Testis (tissue), 3 donors: ENCODE data around the gene SPTBN4. TPM values are rescaled to one million over a fixed set of nuclear protein-coding genes. Genes with fewer than 3 reads are reported as not detected.

Experiments used
- DNase-seq: peaks from one replicate; pipeline ENCODE4 v3.0.0-alpha.2; 2019
- H3K27ac ChIP-seq, 2 donors: fragments of 200-600 bp; sonication (generic); one replicate each; pipeline ENCODE4 v1.5.1; 2019
- H3K27me3 ChIP-seq: fragments of 200-600 bp; sonication (generic); one replicate; pipeline ENCODE4 v1.5.1; 2019
- H3K36me3 ChIP-seq: fragments of 200-600 bp; sonication (generic); one replicate; pipeline ENCODE4 v1.5.1; 2017; ENCODE audit warnings: low read depth; ENCODE audit errors: missing control alignments
- H3K4me1 ChIP-seq: fragments of 200-600 bp; sonication (generic); one replicate; pipeline ENCODE4 v1.5.1; 2019
- H3K4me3 ChIP-seq, 2 donors: fragments of 200-600 bp; sonication (generic); one replicate each; pipeline ENCODE4 v1.5.1; 2017 to 2019
- H3K9me3 ChIP-seq: fragments of 200-600 bp; sonication (generic); one replicate; pipeline ENCODE4 v1.5.1; 2017
- POLR2A ChIP-seq: fragments of 450-650 bp; IDR thresholded peaks from one replicate; pipeline ENCODE4 v1.6.1; 2017; ENCODE audit warnings: antibody characterized with exemption, mild to moderate bottlenecking, moderate library complexity
- WGBS, 2 donors: methylation state at CpG; one replicate each; pipeline ENCODE4 v1.1.5; 2018; 5-methylcytosine and 5-hydroxymethylcytosine counted together
- intact Hi-C: fragments of 100-400 bp; cut with DNase I; formaldehyde crosslinking; loops from one replicate; pipeline ENCODE4 v1.15.1; 2023; ENCODE audit warnings: low total_unique reads
- polyA plus RNA-seq: library from polyadenylated mRNA; stranded (reverse); fragments of 350-450 nt; fragmentation: Illumina TruSeq; extraction: RNeasy Lipid Tissue Mini Kit (QIAGEN cat#74804); gene quantifications from one replicate; pipeline ENCODE4 v1.2.3, GENCODE V29; 2014; ENCODE audit warnings: low read depth, low replicate concordance; ENCODE audit not compliant: insufficient read depth
- total RNA-seq, 2 donors: library from RNA; depleted of rRNA; stranded (reverse); fragments of >200 nt; gene quantifications; one replicate each; pipeline ENCODE4 v1.2.3, GENCODE V29; 2016
- TF ChIP-seq, protein P1 (sequence below), 3 experiments: fragments of 450-650 bp in 2 of 3; fragments of 200-600 bp in 1 of 3; sonication (generic) in 1 of 3; IDR thresholded peaks; one replicate each; pipeline ENCODE4 v1.5.1; 2016 to 2019; ENCODE audit warnings: antibody characterized with exemption in 3 of 3, mild to moderate bottlenecking in 2 of 3, moderate library complexity in 1 of 3

The SPTBN4 gene
- total and polyA plus RNA-seq, 3 donors from 2014 or later, result 7.2 to 27.9 (median 18.3) TPM

DNA sequence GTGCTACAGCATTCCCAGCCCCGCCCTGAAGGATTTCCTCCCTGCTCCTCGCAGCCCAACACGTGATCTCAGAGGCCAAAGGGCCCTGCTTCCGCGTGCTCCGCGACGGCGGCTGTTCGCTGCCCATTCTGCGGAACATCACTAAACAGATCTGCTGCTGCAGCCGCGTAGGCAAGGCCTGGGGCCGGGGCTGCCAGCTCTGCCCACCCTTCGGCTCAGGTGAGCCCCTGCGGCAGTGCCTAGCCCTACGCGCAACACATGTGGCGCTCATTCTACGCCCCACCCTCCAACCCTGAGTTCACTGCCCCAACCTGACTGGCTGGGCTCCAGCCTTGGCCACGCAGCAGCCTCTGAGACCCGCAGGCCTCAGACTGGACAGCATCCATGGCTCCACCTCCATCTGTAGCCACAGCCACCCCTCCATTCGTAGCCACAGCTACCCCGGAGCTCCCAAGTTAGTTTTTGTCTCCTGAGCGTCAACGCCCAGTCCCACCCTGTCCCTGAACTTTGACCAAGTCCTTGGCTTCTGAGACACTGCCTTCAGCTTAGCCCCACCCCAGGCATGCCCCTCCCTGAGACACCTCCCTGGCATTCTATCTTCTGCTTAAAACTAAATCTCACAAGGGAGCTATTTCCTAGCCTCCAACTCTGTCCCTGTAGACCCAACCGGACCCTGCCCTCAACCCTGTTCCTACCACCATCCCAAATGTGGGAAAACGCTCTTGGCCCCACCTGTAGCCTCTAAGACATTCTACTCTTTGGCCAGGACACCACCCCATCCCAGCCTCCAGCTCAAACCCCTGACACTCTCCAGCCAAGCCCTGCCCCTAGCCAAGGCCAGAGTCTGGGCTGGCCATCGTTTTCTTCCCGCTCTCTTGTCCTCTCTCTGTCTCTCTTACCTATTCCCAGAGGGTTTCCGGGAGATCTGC lies 140.8 kb downstream of the SPTBN4 start:
- DNase-seq, result peak; percentile 56
- Histone ChIP-seq H3K27ac (peak overlapping the region in 1 of 2 donors; percentile 44), H3K36me3 (no peaks in the 10 kb centered on the region), H3K4me3 (no peak overlapping the region), H3K9me3 (no peaks in the 10 kb centered on the region), H3K27me3 (no peaks in the 10 kb centered on the region), H3K4me1 (peaks cover 39% of the 10 kb centered on the region)
- TF ChIP-seq, protein P1, sequence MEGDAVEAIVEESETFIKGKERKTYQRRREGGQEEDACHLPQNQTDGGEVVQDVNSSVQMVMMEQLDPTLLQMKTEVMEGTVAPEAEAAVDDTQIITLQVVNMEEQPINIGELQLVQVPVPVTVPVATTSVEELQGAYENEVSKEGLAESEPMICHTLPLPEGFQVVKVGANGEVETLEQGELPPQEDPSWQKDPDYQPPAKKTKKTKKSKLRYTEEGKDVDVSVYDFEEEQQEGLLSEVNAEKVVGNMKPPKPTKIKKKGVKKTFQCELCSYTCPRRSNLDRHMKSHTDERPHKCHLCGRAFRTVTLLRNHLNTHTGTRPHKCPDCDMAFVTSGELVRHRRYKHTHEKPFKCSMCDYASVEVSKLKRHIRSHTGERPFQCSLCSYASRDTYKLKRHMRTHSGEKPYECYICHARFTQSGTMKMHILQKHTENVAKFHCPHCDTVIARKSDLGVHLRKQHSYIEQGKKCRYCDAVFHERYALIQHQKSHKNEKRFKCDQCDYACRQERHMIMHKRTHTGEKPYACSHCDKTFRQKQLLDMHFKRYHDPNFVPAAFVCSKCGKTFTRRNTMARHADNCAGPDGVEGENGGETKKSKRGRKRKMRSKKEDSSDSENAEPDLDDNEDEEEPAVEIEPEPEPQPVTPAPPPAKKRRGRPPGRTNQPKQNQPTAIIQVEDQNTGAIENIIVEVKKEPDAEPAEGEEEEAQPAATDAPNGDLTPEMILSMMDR (IDR thresholded peaks at IDR 0.05), result no peak
- no peak for TF ChIP-seq POLR2A
- WGBS, 2 donors, result 33 to 47% methylated on average over 26 to 30 of the region's 31 CpGs
- intact Hi-C loops, result no loop called here

GRCh38 chr19:40608240-40608621 lies 141.4 kb downstream of the SPTBN4 start:
- no peaks in the 10 kb centered on the region for H3K9me3 ChIP-seq
- peak overlapping the region in 1 of 2 donors; percentile 44 for H3K27ac ChIP-seq
- H3K27me3 ChIP-seq, result no peaks in the 10 kb centered on the region
- 85 to 93% methylated on average over 10 to 14 of the region's 14 CpGs for WGBS, 2 donors
- no peak for DNase-seq
- H3K36me3 ChIP-seq, result no peaks in the 10 kb centered on the region
- peaks cover 35% of the 10 kb centered on the region for H3K4me1 ChIP-seq
- intact Hi-C loops, result no loop called here
- TF ChIP-seq POLR2A, result no peak
- TF ChIP-seq, protein P1 (IDR thresholded peaks at IDR 0.05), result no peak
- no peak overlapping the region for H3K4me3 ChIP-seq

DNA sequence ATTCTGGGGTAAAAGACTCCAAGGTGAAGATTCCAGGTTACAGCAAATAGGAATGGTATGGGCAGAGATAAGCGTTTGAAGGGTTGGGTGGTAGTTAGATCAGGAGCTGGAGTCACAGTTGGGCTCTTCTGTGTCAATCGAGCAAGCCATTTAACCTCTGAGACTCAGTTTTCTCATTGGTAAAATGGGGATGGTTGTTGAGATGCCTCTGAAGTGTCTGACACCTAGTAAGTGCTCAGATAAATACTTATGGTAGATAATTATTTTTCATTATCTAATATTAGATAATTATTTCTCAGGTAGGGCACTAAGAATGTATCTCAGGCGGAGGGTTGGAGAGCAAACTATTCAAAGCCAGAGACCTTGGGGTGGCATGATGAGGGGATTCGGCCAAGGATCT lies 142.2 kb downstream of the SPTBN4 start:
- Histone ChIP-seq H3K27ac (no peak overlapping the region), H3K27me3 (no peaks in the 10 kb centered on the region), H3K9me3 (no peaks in the 10 kb centered on the region), H3K4me1 (peaks cover 41% of the 10 kb centered on the region), H3K36me3 (no peaks in the 10 kb centered on the region), H3K4me3 (no peak overlapping the region)
- 64 to 79% methylated on average over 4 of the region's 4 CpGs for WGBS, 2 donors
- intact Hi-C loops, result no loop called here
- TF ChIP-seq, protein P1 (IDR thresholded peaks at IDR 0.05), result no peak
- TF ChIP-seq POLR2A, result no peak
- DNase-seq, result no peak

DNA sequence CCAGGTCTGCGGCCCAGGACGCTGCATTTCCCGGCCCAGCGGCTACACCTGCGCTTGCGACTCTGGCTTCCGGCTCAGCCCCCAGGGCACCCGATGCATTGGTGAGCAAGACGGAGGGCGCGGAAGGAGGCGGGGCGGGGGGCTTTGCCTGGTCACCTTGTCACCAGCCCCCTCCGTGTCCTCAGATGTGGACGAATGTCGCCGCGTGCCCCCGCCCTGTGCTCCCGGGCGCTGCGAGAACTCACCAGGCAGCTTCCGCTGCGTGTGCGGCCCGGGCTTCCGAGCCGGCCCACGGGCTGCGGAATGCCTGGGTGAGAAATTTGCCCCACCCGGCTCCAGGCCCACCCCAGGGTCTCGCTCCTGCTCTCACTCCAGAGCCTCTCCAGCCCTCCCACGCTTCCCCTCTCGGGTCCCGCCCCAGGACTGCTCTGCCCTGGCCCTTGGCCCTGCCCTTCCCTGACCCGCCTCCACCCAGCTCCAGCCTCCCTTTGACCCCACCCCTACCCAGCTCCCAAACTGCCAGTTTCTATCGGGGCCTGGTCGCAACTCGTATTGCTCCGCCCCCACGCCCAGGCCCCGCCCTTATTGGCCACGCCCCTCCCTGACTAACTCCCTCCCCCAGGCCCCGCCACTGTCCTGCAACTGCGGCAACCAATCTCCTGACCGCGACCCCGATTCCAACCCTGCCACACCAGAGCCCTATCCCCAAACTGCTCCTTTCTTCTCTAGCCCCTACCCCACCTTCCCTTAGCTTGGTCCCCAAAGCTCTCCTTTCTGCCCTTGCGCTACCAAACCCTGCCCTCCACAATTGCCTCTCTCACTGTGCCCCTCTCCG lies 143.0 kb downstream of the SPTBN4 start:
- H3K4me1 ChIP-seq, result peaks cover 42% of the 10 kb centered on the region
- TF ChIP-seq, protein P1 (IDR thresholded peaks at IDR 0.05), result no peak
- no peak for TF ChIP-seq POLR2A
- H3K36me3 ChIP-seq, result no peaks in the 10 kb centered on the region
- H3K9me3 ChIP-seq, result no peaks in the 10 kb centered on the region
- DNase-seq, result peak; percentile 89
- WGBS, 2 donors, result 37 to 43% methylated on average over 24 to 50 of the region's 50 CpGs
- intact Hi-C loops, result no loop called here
- no peaks in the 10 kb centered on the region for H3K27me3 ChIP-seq
- H3K4me3 ChIP-seq, result peak overlapping the region; percentile 5 to 40
- peak overlapping the region in 1 of 2 donors; percentile 15 for H3K27ac ChIP-seq
